OCI-LY7 (cell line): ENCODE measurements around the gene TMEM19. TPM values are rescaled to one million over a fixed set of nuclear protein-coding genes. Genes with fewer than 3 reads are reported as not detected.

Experiments used
- BruUV-seq: library from RNA; stranded (reverse); fragments of 400-500 nt; replicated peaks from 2 replicates; lab custom pipeline; 2021; lab: Mats Ljungman, UMichigan
- CTCF ChIA-PET: fragments of 300-600 bp; sonication (Branson Sonifier 250); formaldehyde crosslinking; loops from one replicate; lab custom pipeline; 2022; ENCODE audit warnings: antibody characterized with exemption; ENCODE audit not compliant: unreplicated experiment; lab: Charles Lee
- POLR2A ChIA-PET: fragments of 300-600 bp; sonication (Branson Sonifier 250); formaldehyde crosslinking; loops from one replicate; lab custom pipeline; 2022; ENCODE audit warnings: antibody characterized with exemption; lab: Charles Lee
- DNase-seq: peaks from one replicate; pipeline ENCODE4 v3.0.0-alpha.2; 2015; ENCODE audit warnings: low spot score
- H2AFZ ChIP-seq: fragments of 200-600 bp; sonication (generic), shearing (Covaris generic); 2 replicates; pipeline ENCODE4 v1.6.1; 2014; ENCODE audit warnings: mild to moderate bottlenecking, antibody characterized with exemption, low read length, moderate library complexity
- H3K27ac ChIP-seq: fragments of 200-600 bp; sonication (generic); 2 replicates; pipeline ENCODE4 v1.5.1; 2014; ENCODE audit warnings: mixed run types, low read depth, mild to moderate bottlenecking, moderate library complexity, low read length, inconsistent platforms; ENCODE audit not compliant: poor library complexity, severe bottlenecking
- H3K36me3 ChIP-seq: fragments of 200-600 bp; sonication (generic); 2 replicates; pipeline ENCODE4 v1.6.1; 2014; ENCODE audit warnings: mild to moderate bottlenecking, antibody characterized with exemption, low read length, moderate library complexity, mixed read lengths; ENCODE audit not compliant: insufficient read depth
- H3K4me1 ChIP-seq: fragments of 200-600 bp; sonication (generic); 2 replicates; pipeline ENCODE4 v1.5.1; 2014; ENCODE audit warnings: mild to moderate bottlenecking, low read length; ENCODE audit not compliant: insufficient read depth, poor library complexity, severe bottlenecking
- H3K4me2 ChIP-seq: fragments of 200-600 bp; sonication (generic); 2 replicates; pipeline ENCODE4 v1.6.1; 2014; ENCODE audit warnings: mild to moderate bottlenecking, low read length
- H3K4me3 ChIP-seq: fragments of 200-600 bp; sonication (generic); 2 replicates; pipeline ENCODE4 v1.5.1; 2014; ENCODE audit warnings: mild to moderate bottlenecking, low read depth, low read length; ENCODE audit not compliant: poor library complexity, severe bottlenecking
- H3K79me2 ChIP-seq: fragments of 200-600 bp; sonication (generic); 2 replicates; pipeline ENCODE4 v1.6.1; 2016; ENCODE audit warnings: low read depth, mild to moderate bottlenecking, low read length, moderate library complexity, mixed read lengths; ENCODE audit not compliant: insufficient read depth
- H3K9me2 ChIP-seq: fragments of 200-600 bp; sonication (generic); 2 replicates; pipeline ENCODE4 v1.6.1; 2016; ENCODE audit warnings: mild to moderate bottlenecking, low read length, mixed read lengths; ENCODE audit not compliant: insufficient read depth
- H3K9me3 ChIP-seq: fragments of 200-600 bp; sonication (generic); 2 replicates; pipeline ENCODE4 v1.6.1; 2014; ENCODE audit warnings: mild to moderate bottlenecking, mixed run types, low read length, mixed read lengths
- H4K20me1 ChIP-seq: fragments of 200-600 bp; sonication (generic); 2 replicates; pipeline ENCODE4 v1.6.1; 2014; ENCODE audit warnings: mild to moderate bottlenecking, antibody characterized with exemption, low read length, moderate library complexity, mixed read lengths; ENCODE audit not compliant: insufficient read depth
- EZH2phosphoT487 ChIP-seq: fragments of 200-600 bp; sonication (generic); IDR thresholded peaks from 2 replicates; pipeline ENCODE4 v1.6.1; 2018; ENCODE audit warnings: low read depth, borderline replicate concordance, mild to moderate bottlenecking, mixed run types, antibody characterized with exemption, low read length, moderate library complexity, mixed read lengths
- intact Hi-C: fragments of 100-400 bp; cut with micrococcal nuclease; formaldehyde crosslinking; loops from one replicate; pipeline ENCODE4 v1.10.0; 2022; ENCODE audit not compliant: unreplicated experiment
- total RNA-seq, 2 experiments: library from RNA; depleted of rRNA in 1 of 2; stranded (reverse); fragments of >200 nt in 1 of 2; shearing (Covaris generic) in 1 of 2; gene quantifications; 2 replicates each; pipeline ENCODE4 v1.2.3, GENCODE V29; 2014 to 2022
- TF ChIP-seq, protein P1 (sequence below): fragments of 200-600 bp; sonication (generic); conservative IDR thresholded peaks from 2 replicates; pipeline ENCODE4 v1.5.1; 2014; ENCODE audit warnings: mild to moderate bottlenecking, antibody characterized with exemption, low read length, moderate library complexity, mixed read lengths

Gene TMEM19
- total RNA-seq, 2 experiments from 2014 or later = 38.3 to 40.4 TPM

DNA sequence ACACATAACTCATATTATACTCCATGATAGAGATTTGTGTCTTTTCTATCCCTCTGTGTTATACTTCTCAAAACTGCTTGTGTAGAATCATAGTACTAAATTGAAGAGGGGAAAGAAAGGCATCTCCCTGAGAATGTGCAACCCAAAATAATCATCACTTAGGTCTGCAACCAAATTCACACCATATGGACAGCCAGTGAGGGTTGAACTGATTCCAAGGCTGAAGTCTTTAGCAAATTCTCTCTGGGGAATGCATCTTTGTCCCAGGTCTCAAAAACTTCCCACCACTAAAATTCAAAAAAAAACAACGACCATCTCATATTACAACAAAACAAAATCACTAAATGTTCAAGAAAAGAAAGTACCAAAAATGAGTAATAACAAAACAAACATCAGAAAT, 33.2 kb upstream of the TMEM19 start:
- H3K9me2 ChIP-seq = no peaks in the 10 kb centered on the region
- H3K27ac ChIP-seq = no peak overlapping the region
- H3K36me3 ChIP-seq = peaks cover 96% of the 10 kb centered on the region
- no peaks in the 10 kb centered on the region for H4K20me1 ChIP-seq
- BruUV-seq = no TSS peak
- no peak overlapping the region for H3K4me3 ChIP-seq
- H3K4me1 ChIP-seq = no peaks in the 10 kb centered on the region
- intact Hi-C loops = no loop called here
- no peak overlapping the region for H3K4me2 ChIP-seq
- peaks cover 92% of the 10 kb centered on the region for H3K79me2 ChIP-seq
- ChIA-PET CTCF (no interaction called here), POLR2A (no interaction called here)
- peaks cover 30% of the 10 kb centered on the region for H3K9me3 ChIP-seq
- no peak overlapping the region for H2AFZ ChIP-seq
- no peak for TF ChIP-seq EZH2phosphoT487
- TF ChIP-seq, protein P1, sequence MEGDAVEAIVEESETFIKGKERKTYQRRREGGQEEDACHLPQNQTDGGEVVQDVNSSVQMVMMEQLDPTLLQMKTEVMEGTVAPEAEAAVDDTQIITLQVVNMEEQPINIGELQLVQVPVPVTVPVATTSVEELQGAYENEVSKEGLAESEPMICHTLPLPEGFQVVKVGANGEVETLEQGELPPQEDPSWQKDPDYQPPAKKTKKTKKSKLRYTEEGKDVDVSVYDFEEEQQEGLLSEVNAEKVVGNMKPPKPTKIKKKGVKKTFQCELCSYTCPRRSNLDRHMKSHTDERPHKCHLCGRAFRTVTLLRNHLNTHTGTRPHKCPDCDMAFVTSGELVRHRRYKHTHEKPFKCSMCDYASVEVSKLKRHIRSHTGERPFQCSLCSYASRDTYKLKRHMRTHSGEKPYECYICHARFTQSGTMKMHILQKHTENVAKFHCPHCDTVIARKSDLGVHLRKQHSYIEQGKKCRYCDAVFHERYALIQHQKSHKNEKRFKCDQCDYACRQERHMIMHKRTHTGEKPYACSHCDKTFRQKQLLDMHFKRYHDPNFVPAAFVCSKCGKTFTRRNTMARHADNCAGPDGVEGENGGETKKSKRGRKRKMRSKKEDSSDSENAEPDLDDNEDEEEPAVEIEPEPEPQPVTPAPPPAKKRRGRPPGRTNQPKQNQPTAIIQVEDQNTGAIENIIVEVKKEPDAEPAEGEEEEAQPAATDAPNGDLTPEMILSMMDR = no peak
- no peak for DNase-seq

DNA sequence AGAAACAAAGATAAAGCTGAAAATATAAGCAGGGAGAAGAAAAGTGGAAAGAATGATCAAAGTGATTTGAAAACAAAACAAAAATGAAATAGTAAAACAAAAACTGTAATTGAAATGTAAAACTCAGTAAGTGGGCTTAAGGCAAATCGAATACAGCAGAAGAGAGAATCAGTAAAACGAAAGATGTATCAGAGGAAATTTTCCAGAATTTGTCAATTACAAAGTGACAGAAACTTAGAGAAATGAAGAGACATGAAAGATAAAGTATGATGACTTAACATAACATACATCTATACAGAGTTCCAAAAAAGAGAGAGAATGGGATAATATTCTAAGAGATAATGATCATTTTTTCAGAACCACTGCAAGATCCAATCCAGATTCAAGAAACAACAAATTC, 32.7 kb upstream of the TMEM19 start:
- H3K36me3 ChIP-seq = peaks cover 97% of the 10 kb centered on the region
- peaks cover 87% of the 10 kb centered on the region for H3K79me2 ChIP-seq
- no peak overlapping the region for H3K4me2 ChIP-seq
- no peaks in the 10 kb centered on the region for H4K20me1 ChIP-seq
- TF ChIP-seq, protein P1 = no peak
- no peak for TF ChIP-seq EZH2phosphoT487
- no peaks in the 10 kb centered on the region for H3K4me1 ChIP-seq
- DNase-seq = no peak
- intact Hi-C loops = no loop called here
- H3K9me3 ChIP-seq = peaks cover 30% of the 10 kb centered on the region
- no peaks in the 10 kb centered on the region for H3K9me2 ChIP-seq
- no peak overlapping the region for H3K27ac ChIP-seq
- H3K4me3 ChIP-seq = no peak overlapping the region
- H2AFZ ChIP-seq = no peak overlapping the region
- ChIA-PET CTCF (no interaction called here), POLR2A (no interaction called here)
- BruUV-seq = no TSS peak

DNA sequence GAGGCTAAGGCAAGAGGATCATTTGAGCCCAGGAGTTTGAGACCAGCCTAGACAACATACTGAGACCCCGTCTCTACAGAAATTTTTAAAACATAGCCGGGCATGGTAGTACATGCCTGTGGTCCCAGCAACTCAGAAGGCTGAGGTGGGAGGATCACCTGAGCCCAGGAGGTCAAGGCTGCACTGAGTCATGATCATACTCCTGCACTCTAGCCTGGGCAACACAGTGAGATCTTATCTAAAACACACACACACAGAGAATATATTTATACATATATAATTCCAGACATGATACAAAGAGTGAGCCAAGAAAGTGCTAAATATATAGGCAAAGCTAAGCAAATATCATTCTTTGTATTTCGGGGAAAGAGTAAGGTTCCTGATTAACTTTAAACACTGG, 31.7 kb upstream of the TMEM19 start:
- no peaks in the 10 kb centered on the region for H3K9me2 ChIP-seq
- H2AFZ ChIP-seq = no peak overlapping the region
- peaks cover 30% of the 10 kb centered on the region for H3K9me3 ChIP-seq
- intact Hi-C loops = no loop called here
- peaks cover 85% of the 10 kb centered on the region for H3K79me2 ChIP-seq
- ChIA-PET CTCF (no interaction called here), POLR2A (no interaction called here)
- no peak for DNase-seq
- BruUV-seq = no TSS peak
- peaks cover 99% of the 10 kb centered on the region for H3K36me3 ChIP-seq
- H3K27ac ChIP-seq = no peak overlapping the region
- H3K4me3 ChIP-seq = no peak overlapping the region
- H4K20me1 ChIP-seq = no peaks in the 10 kb centered on the region
- TF ChIP-seq, protein P1 = no peak
- no peak for TF ChIP-seq EZH2phosphoT487
- H3K4me1 ChIP-seq = no peaks in the 10 kb centered on the region
- H3K4me2 ChIP-seq = no peak overlapping the region
